Measurements from ENCODE around the gene CRYGA. TPM values are rescaled to one million over a fixed set of nuclear protein-coding genes. Genes with fewer than 3 reads are reported as not detected.
A peak's percentile ranks its signal among the peaks of the same experiment; 100 is the strongest.

Gene CRYGA
- total RNA-seq, 1 donor from 2014 or later, result not detected

DNA sequence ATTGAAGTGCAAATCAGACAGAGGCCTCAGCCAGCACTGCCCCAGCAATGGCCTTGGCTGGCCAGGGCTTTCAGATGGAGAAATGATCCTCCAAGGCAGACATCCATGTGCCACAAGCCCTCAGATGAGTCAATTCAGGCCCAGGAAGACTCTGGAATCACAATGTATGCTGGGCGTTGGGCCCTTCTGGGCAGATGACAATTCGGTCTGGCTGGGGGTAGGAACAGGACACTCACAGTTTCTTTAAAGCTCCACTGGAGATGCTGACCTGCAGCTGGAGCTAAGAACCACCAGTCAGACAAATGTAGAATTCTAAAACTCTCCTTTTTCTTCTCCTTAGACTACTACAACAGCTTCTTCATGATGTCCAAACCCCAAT, 26.7 kb downstream of the CRYGA start:
- no peaks in the 10 kb centered on the region for H3K9me3 ChIP-seq (ENCODE audit: low read depth)
- no peak overlapping the region for H2AFZ ChIP-seq (replicated peaks)
- H3K4me1 ChIP-seq, result peaks cover 9% of the 10 kb centered on the region
- no peak overlapping the region for H3K4me3 ChIP-seq
- no peaks in the 10 kb centered on the region for H3K36me3 ChIP-seq
- no peaks in the 10 kb centered on the region for H3K79me2 ChIP-seq (ENCODE audit: low read depth)
- DNase-seq (ENCODE audit: low spot score), result no peak
- no peaks in the 10 kb centered on the region for H4K20me1 ChIP-seq (ENCODE audit: low read depth)
- Mint-ChIP-seq H3K4me3 (no peak overlapping the region), H3K27ac (no peak overlapping the region), H3K27me3 (ENCODE audit: insufficient read depth, low read depth) (peaks cover 3% of the 10 kb centered on the region), H3K9me3 (peaks cover 2% of the 10 kb centered on the region), H3K36me3 (no peaks in the 10 kb centered on the region), H3K4me1 (no peaks in the 10 kb centered on the region)
- TF ChIP-seq EZH2phosphoT487 (IDR thresholded peaks at IDR 0.05) (no peak), EZH2 (IDR thresholded peaks at IDR 0.05) (no peak)
- TF ChIP-seq, protein P1, sequence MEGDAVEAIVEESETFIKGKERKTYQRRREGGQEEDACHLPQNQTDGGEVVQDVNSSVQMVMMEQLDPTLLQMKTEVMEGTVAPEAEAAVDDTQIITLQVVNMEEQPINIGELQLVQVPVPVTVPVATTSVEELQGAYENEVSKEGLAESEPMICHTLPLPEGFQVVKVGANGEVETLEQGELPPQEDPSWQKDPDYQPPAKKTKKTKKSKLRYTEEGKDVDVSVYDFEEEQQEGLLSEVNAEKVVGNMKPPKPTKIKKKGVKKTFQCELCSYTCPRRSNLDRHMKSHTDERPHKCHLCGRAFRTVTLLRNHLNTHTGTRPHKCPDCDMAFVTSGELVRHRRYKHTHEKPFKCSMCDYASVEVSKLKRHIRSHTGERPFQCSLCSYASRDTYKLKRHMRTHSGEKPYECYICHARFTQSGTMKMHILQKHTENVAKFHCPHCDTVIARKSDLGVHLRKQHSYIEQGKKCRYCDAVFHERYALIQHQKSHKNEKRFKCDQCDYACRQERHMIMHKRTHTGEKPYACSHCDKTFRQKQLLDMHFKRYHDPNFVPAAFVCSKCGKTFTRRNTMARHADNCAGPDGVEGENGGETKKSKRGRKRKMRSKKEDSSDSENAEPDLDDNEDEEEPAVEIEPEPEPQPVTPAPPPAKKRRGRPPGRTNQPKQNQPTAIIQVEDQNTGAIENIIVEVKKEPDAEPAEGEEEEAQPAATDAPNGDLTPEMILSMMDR (IDR thresholded peaks at IDR 0.05), result no peak
- no peak overlapping the region for H3K4me2 ChIP-seq
- H3F3A ChIP-seq (ENCODE audit: low read depth), result no peaks in the 10 kb centered on the region
- H3K27me3 ChIP-seq, result no peaks in the 10 kb centered on the region
- H3K9ac ChIP-seq, result no peak overlapping the region
- H3K27ac ChIP-seq, result no peak overlapping the region

DNA sequence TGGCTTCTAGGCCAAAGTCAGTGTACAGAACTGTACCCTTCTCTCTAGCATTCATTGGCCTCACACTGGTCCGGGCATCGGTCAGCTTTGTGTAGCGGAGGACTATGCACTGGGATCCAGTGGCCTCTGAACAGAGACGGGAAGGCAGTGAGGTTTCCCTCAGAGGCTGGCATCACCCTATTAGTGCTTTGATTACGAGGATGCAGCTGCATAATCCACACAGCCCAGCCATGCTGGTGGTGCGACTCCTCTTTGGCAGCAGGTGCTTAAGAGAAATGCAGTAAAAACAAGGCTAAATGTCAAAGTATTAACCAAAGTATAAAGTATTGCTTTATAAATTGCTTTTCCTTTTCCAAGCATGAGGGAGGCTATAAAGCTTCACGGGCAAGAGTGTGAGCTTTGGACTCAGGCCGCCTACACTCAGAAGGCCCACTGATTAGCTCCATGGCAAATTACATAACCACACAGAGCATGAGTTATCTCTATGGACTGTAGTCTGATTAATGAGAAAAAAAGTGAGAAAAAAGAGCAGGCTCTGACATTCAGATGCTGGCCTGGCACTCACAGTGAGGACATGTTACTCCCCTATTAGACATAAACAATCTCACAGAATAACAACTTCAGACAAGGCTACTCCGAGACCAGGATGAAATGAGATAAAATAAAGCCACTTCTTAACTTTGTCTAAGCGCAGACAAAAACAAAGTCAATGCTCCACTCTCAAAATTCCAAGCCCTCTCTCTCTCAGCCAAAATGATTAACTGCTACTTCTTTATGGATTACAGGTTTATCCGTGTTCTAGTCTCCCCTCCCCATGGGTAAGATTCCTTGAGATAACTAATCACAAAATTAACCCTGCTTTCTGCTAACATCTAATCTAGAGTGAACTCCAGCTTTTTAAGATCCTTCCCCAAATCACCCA, 27.3 kb downstream of the CRYGA start:
- TF ChIP-seq, protein P1 (IDR thresholded peaks at IDR 0.05), result no peak
- TF ChIP-seq EZH2phosphoT487 (IDR thresholded peaks at IDR 0.05), result no peak
- no peak for TF ChIP-seq EZH2 (IDR thresholded peaks at IDR 0.05)
- H3K27ac ChIP-seq, result no peak overlapping the region
- Mint-ChIP-seq H3K4me3 (no peak overlapping the region), H3K4me1 (peaks cover under 1% of the 10 kb centered on the region), H3K9me3 (peaks cover 2% of the 10 kb centered on the region), H3K27ac (no peak overlapping the region), H3K36me3 (no peaks in the 10 kb centered on the region), H3K27me3 (ENCODE audit: insufficient read depth, low read depth) (peaks cover 3% of the 10 kb centered on the region)
- H3K36me3 ChIP-seq, result no peaks in the 10 kb centered on the region
- H4K20me1 ChIP-seq (ENCODE audit: low read depth), result no peaks in the 10 kb centered on the region
- no peak overlapping the region for H2AFZ ChIP-seq (replicated peaks)
- H3K9me3 ChIP-seq (ENCODE audit: low read depth), result no peaks in the 10 kb centered on the region
- no peak for DNase-seq (ENCODE audit: low spot score)
- no peaks in the 10 kb centered on the region for H3K79me2 ChIP-seq (ENCODE audit: low read depth)
- no peak overlapping the region for H3K4me2 ChIP-seq
- no peak overlapping the region for H3K9ac ChIP-seq
- H3K4me3 ChIP-seq, result no peak overlapping the region
- peaks cover 9% of the 10 kb centered on the region for H3K4me1 ChIP-seq
- H3F3A ChIP-seq (ENCODE audit: low read depth), result no peaks in the 10 kb centered on the region
- no peaks in the 10 kb centered on the region for H3K27me3 ChIP-seq

DNA sequence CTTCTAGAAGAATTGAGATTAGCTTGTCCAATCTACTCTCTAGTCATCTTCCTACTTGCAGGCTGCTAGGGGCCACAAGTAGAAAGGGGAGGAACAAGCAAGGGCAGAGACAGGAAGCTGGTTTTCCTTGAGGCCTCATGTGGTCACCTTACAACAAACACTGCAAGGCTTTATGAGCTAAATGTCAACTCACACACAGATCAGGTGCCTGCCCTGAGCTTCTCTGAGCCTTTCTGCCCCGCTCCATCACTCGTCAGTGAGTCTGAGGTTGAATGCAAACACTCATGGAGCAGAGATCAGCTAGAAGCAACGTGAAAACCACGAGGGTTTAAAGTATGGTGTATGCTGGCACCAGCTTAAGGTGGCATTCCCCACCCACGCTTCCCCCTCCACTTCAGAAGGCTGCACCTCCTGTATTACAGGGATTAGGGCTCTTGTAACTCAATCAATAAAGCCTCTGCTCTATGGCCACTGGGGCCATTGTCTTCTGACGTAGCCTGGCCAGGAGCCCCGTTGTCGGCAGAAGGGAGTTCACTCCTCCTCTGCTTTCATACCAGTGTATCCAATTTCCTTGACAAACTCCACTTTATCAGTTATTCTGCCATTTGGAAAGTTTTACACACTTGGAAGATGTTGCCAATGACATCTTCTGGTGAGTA, 28.3 kb downstream of the CRYGA start:
- no peak overlapping the region for H3K4me2 ChIP-seq
- DNase-seq (ENCODE audit: low spot score), result peak; percentile 16
- H3K27me3 Mint-ChIP-seq (ENCODE audit: insufficient read depth, low read depth), result peaks cover 3% of the 10 kb centered on the region

More for the DNA sequence above, 28.3 kb downstream of the CRYGA start:
- no peak overlapping the region for H3K4me3 ChIP-seq
- no peaks in the 10 kb centered on the region for H3K9me3 ChIP-seq (ENCODE audit: low read depth)
- H3K27ac Mint-ChIP-seq, result no peak overlapping the region
- no peaks in the 10 kb centered on the region for H3K27me3 ChIP-seq
- H2AFZ ChIP-seq (replicated peaks), result peak overlapping the region; percentile 42
- TF ChIP-seq, protein P1 (IDR thresholded peaks at IDR 0.05), result no peak
- TF ChIP-seq EZH2 (IDR thresholded peaks at IDR 0.05) (no peak), EZH2phosphoT487 (IDR thresholded peaks at IDR 0.05) (no peak)
- no peaks in the 10 kb centered on the region for H3K36me3 ChIP-seq
- peaks cover 10% of the 10 kb centered on the region for H3K4me1 Mint-ChIP-seq
- no peak overlapping the region for H3K27ac ChIP-seq
- H3K36me3 Mint-ChIP-seq, result no peaks in the 10 kb centered on the region
- no peak overlapping the region for H3K9ac ChIP-seq
- no peaks in the 10 kb centered on the region for H4K20me1 ChIP-seq (ENCODE audit: low read depth)
- no peaks in the 10 kb centered on the region for H3F3A ChIP-seq (ENCODE audit: low read depth)
- no peaks in the 10 kb centered on the region for H3K79me2 ChIP-seq (ENCODE audit: low read depth)
- H3K9me3 Mint-ChIP-seq, result peaks cover 2% of the 10 kb centered on the region
- H3K4me1 ChIP-seq, result peaks cover 9% of the 10 kb centered on the region
- no peak overlapping the region for H3K4me3 Mint-ChIP-seq

All from neural progenitor cell (in vitro differentiated cells).